ENCODE data around the gene VCL. TPM values are rescaled to one million over a fixed set of nuclear protein-coding genes. Genes with fewer than 3 reads are reported as not detected.

VCL gene
- total RNA-seq, 1 experiment from 2014 or later, result 106 TPM

DNA sequence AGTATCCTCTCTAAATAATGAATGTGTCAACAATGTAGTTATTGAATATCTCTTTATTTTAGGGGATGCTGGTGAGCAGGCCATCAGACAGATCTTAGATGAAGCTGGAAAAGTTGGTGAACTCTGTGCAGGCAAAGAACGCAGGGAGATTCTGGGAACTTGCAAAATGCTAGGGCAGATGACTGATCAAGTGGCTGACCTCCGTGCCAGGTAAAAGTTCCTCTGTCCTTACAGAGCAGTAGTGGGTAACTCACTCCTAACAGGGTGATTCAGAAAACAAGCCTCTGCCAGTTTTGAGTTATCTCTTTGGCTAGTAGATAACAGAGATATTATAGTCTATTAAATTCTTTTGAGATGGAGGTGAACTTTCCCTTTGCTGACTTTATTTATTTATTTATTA is 85.4 kb downstream of the VCL start:
- peaks cover 5 to 11% of the 10 kb centered on the region in 2 experiments; a peak in 2 of 4 replicates for H3K36me3 ChIP-seq (ENCODE audit: control insufficient read depth in 1 of 2, insufficient read depth in 2 of 2, low read length in 2 of 2)
- ChIA-PET CTCF (interaction anchor here (6.5 kb wide), 1 partner anchor 195 kb away, joined by 61 read pairs; no protein-coding TSS in a partner anchor), RAD21 (ENCODE audit: low non-redundant PET in 1 of 2, low total read pairs in 2 of 2, uncharacterized antibody in 2 of 2, unreplicated experiment in 2 of 2) (no interaction called here), POLR2A (no interaction called here)
- H3K79me2 ChIP-seq (ENCODE audit: insufficient read depth, low read length), result peaks cover 42% of the 10 kb centered on the region
- H3K9me3 ChIP-seq (ENCODE audit: control insufficient read depth in 1 of 2, insufficient read depth in 1 of 2, low read depth in 1 of 2, low read length in 2 of 2), result no peaks in the 10 kb centered on the region
- no peaks in the 10 kb centered on the region for H3K27me3 ChIP-seq (ENCODE audit: insufficient read depth, low read length)
- H3K9ac ChIP-seq (ENCODE audit: low read length), result no peak overlapping the region
- no peak overlapping the region for H3K27ac ChIP-seq (ENCODE audit: low read depth, low read length)
- no peak overlapping the region for H3K4me2 ChIP-seq (ENCODE audit: low read length)
- peaks cover 28 to 31% of the 10 kb centered on the region in 2 experiments for H3K4me1 ChIP-seq (ENCODE audit: control insufficient read depth in 1 of 2, insufficient read depth in 2 of 2, low read length in 2 of 2)
- H4K20me1 ChIP-seq (ENCODE audit: insufficient read depth), result no peaks in the 10 kb centered on the region; the same call in 1 of the 2 replicates
- DNase-seq (ENCODE audit: low read depth, low spot score), result no peak
- BruUV-seq (replicated peaks), result no TSS peak
- intact Hi-C loops (cut with micrococcal nuclease), result loop anchor here (5.0 kb wide), 1 partner anchor 121 kb away; no protein-coding TSS in a partner anchor
- no peak for TF ChIP-seq SRF (IDR thresholded peaks at IDR 0.05; ENCODE audit: low read depth)
- no peak for TF ChIP-seq YY1 (IDR thresholded peaks at IDR 0.05; ENCODE audit: extremely low read depth, insufficient replicate concordance, low read depth, low read length)
- TF ChIP-seq, protein P1, sequence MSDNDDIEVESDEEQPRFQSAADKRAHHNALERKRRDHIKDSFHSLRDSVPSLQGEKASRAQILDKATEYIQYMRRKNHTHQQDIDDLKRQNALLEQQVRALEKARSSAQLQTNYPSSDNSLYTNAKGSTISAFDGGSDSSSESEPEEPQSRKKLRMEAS (IDR thresholded peaks at IDR 0.05), result no peak
- TF ChIP-seq JUND (IDR thresholded peaks at IDR 0.05), result no peak
- TF ChIP-seq CBX3 (IDR thresholded peaks at IDR 0.05; ENCODE audit: low read depth), result no peak
- no peak for TF ChIP-seq EZH2phosphoT487 (IDR thresholded peaks at IDR 0.05; ENCODE audit: borderline replicate concordance)
- no peak for TF ChIP-seq EGR1 (IDR thresholded peaks at IDR 0.05; ENCODE audit: low read depth)
- TF ChIP-seq, protein P2, sequence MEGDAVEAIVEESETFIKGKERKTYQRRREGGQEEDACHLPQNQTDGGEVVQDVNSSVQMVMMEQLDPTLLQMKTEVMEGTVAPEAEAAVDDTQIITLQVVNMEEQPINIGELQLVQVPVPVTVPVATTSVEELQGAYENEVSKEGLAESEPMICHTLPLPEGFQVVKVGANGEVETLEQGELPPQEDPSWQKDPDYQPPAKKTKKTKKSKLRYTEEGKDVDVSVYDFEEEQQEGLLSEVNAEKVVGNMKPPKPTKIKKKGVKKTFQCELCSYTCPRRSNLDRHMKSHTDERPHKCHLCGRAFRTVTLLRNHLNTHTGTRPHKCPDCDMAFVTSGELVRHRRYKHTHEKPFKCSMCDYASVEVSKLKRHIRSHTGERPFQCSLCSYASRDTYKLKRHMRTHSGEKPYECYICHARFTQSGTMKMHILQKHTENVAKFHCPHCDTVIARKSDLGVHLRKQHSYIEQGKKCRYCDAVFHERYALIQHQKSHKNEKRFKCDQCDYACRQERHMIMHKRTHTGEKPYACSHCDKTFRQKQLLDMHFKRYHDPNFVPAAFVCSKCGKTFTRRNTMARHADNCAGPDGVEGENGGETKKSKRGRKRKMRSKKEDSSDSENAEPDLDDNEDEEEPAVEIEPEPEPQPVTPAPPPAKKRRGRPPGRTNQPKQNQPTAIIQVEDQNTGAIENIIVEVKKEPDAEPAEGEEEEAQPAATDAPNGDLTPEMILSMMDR (IDR thresholded peaks at IDR 0.05 in 2 of 3, conservative IDR thresholded peaks at IDR 0.05 in 1 of 3; ENCODE audit: borderline replicate concordance in 1 of 3, insufficient read depth in 1 of 3, low read depth in 2 of 3, low read length in 2 of 3), result no peak
- TF ChIP-seq SIN3A (IDR thresholded peaks at IDR 0.05; ENCODE audit: low read depth), result no peak
- TF ChIP-seq TCF7L2 (IDR thresholded peaks at IDR 0.05; ENCODE audit: borderline replicate concordance, extremely low read depth, insufficient read depth, insufficient read length), result no peak
- TF ChIP-seq, protein P3, sequence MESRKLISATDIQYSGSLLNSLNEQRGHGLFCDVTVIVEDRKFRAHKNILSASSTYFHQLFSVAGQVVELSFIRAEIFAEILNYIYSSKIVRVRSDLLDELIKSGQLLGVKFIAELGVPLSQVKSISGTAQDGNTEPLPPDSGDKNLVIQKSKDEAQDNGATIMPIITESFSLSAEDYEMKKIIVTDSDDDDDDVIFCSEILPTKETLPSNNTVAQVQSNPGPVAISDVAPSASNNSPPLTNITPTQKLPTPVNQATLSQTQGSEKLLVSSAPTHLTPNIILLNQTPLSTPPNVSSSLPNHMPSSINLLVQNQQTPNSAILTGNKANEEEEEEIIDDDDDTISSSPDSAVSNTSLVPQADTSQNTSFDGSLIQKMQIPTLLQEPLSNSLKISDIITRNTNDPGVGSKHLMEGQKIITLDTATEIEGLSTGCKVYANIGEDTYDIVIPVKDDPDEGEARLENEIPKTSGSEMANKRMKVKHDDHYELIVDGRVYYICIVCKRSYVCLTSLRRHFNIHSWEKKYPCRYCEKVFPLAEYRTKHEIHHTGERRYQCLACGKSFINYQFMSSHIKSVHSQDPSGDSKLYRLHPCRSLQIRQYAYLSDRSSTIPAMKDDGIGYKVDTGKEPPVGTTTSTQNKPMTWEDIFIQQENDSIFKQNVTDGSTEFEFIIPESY (IDR thresholded peaks at IDR 0.05; ENCODE audit: extremely low read depth, insufficient replicate concordance, low read length), result no peak
- TF ChIP-seq, protein P4, sequence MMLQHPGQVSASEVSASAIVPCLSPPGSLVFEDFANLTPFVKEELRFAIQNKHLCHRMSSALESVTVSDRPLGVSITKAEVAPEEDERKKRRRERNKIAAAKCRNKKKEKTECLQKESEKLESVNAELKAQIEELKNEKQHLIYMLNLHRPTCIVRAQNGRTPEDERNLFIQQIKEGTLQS (IDR thresholded peaks at IDR 0.05), result no peak
- TF ChIP-seq POLR2A (IDR thresholded peaks at IDR 0.05; ENCODE audit: borderline replicate concordance, extremely low read depth, insufficient read depth, insufficient read length), result no peak
- no peak for TF ChIP-seq CEBPB (IDR thresholded peaks at IDR 0.05; ENCODE audit: low read depth)
- TF ChIP-seq EZH2 (IDR thresholded peaks at IDR 0.05), result no peak
- TF ChIP-seq, protein P5, sequence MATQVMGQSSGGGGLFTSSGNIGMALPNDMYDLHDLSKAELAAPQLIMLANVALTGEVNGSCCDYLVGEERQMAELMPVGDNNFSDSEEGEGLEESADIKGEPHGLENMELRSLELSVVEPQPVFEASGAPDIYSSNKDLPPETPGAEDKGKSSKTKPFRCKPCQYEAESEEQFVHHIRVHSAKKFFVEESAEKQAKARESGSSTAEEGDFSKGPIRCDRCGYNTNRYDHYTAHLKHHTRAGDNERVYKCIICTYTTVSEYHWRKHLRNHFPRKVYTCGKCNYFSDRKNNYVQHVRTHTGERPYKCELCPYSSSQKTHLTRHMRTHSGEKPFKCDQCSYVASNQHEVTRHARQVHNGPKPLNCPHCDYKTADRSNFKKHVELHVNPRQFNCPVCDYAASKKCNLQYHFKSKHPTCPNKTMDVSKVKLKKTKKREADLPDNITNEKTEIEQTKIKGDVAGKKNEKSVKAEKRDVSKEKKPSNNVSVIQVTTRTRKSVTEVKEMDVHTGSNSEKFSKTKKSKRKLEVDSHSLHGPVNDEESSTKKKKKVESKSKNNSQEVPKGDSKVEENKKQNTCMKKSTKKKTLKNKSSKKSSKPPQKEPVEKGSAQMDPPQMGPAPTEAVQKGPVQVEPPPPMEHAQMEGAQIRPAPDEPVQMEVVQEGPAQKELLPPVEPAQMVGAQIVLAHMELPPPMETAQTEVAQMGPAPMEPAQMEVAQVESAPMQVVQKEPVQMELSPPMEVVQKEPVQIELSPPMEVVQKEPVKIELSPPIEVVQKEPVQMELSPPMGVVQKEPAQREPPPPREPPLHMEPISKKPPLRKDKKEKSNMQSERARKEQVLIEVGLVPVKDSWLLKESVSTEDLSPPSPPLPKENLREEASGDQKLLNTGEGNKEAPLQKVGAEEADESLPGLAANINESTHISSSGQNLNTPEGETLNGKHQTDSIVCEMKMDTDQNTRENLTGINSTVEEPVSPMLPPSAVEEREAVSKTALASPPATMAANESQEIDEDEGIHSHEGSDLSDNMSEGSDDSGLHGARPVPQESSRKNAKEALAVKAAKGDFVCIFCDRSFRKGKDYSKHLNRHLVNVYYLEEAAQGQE (IDR thresholded peaks at IDR 0.05; ENCODE audit: low read depth), result no peak
- TF ChIP-seq ELF1 (IDR thresholded peaks at IDR 0.05; ENCODE audit: borderline replicate concordance, low read depth), result no peak
- TF ChIP-seq POLR2AphosphoS5 (IDR thresholded peaks at IDR 0.05; ENCODE audit: low read depth, low read length), result no peak
- TF ChIP-seq RAD21 (IDR thresholded peaks at IDR 0.05; ENCODE audit: low read depth), result no peak
- H3K9me2 ChIP-seq (ENCODE audit: insufficient read depth), result no peaks in the 10 kb centered on the region
- no peak overlapping the region for H2AFZ ChIP-seq (ENCODE audit: low read depth, low read length, poor library complexity, severe bottlenecking)
- no peak for ATAC-seq
- no peak overlapping the region for H3K4me3 ChIP-seq (replicated peaks in 1 of 2; ENCODE audit: low read depth in 1 of 2, low read length in 2 of 2)

All from HCT116 (cell line).